ENCODE measurements around the gene GIPR.
"Not testable (repeated sequence)": the region's sequence is repeated elsewhere in the genome, so short reads cannot be mapped to it uniquely, and the experiment has no call there.

GIPR gene

DNA sequence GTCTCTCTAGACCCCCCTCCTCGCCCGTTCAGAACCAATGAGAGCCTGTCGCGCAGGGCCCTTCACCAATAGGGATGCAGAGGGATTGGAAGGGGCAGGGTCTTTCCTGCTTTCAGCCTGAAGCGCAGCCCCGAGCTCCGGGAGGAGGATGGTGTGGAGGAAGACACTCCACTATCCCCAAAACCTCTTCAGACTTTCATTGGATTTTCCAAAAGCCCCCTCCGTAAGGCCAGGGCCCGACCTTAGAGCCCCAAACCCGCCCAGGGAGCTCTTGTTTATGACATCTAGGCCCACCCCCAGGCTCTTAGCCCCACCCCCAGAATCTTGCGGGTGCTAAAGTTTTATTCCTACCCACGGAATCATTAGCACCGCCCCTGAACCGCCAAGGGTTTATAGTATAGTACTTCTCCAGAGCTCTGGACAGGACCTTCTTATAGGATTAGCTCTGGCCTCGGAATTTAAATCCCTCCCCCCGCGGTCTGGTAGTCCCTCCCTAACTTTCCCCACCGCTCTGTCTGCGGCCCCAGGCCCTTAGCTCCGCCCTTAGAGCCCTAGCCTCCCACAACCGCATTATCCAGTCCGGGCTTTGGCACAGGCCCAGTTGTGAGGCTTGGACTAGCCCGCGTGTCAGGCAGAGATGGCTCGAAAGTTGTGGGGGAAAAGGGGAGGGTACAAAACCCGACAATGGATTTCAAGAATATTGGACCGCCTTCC is 22.2 kb upstream of the GIPR start:
- peak; percentile 80 for DNase-seq (ENCODE audit: low read depth)

DNA sequence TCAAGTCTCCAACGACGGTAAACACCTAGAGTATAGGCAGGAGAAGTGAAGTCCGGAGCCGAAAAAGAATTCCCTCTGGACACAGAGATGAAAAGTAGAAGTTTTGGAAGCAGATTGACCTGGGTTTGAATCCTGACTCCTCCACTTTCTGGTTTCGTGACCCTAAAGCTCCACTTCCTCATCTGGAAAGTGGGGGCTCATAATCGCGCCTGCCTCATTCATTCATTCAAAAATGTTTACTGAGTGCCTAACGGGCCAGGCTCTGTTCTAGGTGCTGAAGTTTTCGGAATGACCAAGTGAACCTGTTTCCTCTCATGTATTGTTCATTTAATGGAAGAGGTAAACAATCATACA is 21.7 kb upstream of the GIPR start:
- DNase-seq (ENCODE audit: low read depth) = no peak

DNA sequence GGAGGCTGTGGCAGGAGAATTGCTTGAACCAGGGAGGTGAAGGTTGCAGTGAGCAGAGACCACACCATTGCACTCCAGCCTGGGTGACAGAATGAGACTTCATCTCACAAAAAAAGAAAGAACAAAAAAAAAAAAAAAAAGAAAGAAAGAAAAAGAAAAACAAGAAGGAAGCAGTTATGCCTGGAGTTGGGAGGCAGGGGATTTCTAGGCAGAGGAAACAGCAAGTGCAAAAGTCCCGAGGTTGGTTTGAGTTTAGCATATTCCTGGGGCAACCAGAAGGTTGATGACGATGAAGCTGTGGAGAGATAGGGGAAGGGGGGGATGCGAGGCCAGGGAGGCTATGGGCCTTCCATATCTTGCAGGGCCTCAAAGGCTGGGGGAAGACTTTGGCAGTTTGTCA is 17.3 kb upstream of the GIPR start:
- DNase-seq (ENCODE audit: low read depth) = no peak

DNA sequence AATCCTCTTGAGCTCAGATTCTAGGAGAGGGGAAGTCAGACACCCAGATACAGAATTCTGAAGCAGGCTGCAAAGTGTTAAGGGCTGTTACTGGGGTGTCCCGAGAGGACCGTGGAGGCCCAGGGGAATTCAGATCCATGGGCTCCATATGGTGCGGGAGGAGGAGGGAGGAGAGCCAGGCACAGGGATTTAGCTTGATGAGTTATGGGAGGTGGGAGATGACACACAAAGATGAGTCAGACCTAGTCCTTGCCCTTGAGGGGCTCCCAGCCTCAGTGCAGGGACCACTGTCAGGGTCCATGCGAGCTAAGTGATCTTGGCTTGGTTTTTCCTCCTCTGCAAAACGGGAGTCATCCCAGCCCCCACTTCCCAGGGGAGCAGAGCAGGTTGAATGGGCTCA is 14.4 kb upstream of the GIPR start:
- DNase-seq (ENCODE audit: low read depth) = no peak

DNA sequence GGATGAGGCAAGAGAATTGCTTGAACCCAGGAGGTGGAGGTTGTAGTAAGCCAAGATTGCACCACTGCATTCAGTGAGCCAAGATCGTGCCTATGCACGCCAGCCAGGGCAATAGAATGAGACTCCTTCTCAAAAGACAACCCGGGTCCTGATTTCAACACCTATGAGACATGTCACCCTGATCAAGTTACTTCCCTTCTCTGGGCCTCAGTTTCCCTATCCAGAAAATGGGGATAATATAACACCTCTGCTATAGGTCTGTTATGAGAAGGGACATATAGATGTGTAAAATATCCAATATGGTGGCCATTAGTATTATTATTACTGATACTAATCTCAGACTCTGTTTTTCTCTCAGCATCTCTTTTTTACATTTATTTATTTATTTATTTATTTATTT is 12.9 kb upstream of the GIPR start:
- DNase-seq (ENCODE audit: low read depth) = no peak

DNA sequence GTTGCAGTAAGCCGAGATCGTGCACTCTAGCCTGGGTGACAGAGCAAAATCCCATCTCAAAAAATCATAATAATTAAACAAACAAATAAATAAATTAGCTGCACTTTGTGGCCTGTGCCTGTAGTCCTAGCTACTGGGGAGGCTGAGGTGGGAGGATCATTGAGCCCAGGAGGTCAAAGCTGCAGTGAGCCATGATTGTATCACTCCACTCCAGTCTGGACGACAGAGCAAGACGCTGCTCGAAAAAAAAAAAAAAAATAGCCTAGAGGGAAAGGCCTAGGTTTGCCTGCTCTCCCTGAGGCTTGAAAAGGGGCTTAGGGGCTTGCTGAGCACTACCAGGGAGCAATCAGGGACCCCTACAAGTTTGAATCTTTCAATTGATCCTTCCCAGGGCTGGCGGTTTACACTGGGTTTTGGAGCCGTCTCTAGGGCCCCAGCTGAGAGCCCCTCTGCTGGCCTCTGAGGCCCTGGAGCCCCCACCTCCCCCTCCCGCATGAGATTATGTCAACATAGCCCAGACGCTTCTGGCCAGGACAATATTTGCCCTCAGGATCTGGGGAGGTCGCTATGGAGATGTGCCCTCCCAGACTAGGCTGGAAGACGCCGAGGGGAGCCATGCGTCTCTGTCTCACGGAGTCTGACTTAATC is 10.4 kb upstream of the GIPR start:
- DNase-seq (ENCODE audit: low read depth) = no peak

DNA sequence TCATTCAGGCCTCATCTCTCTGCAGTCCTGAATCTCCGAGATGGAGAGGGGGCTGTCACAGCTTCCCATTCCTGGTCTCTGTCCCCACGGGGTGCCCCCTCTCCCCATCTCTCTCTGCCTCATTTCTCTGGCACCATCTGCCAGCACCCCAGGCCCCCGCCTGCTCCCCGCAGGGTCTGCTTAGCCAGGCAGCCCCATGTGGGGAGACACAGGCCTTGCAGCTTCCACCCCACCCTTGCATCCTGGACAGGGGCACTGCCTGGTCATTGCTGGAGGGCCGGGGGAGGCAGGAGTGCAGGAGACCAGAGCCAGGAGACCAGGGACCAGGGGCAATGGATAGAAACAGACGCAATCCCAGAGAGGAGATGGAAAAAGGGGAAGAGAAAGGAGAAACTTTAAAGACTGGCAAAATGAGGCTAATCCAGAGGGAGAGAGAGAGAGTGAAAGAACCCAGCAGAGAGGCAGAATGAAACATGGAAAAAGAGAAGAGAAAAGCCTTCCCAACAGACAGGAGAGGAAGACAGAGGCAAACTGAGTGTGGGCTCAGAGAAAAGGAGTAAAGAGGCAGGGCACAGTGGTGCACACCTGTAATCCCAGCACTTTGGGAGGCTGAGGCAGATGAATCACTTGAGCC is 8.8 kb upstream of the GIPR start:
- no peak for DNase-seq (ENCODE audit: low read depth)

DNA sequence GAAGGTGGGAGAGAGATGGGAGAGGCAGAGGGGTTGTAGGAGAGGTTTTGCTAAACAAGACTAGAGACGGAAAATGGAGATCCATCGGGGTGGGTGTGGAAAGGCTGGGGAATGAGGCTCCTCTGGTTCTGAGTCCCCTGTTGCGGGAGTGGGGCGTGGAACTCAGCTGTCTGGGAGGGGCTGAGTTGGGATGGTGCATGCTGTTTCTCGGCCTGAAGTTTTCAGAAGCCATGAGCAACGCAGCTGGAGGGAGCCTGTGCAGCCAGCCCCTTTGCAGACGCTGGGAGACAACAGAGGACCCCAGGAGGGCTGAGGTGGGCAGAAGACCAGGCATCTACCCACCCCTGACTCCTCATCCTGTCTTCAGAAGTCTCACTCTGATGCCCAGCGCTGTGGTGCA is 7.4 kb upstream of the GIPR start:
- no peak for DNase-seq (ENCODE audit: low read depth)

DNA sequence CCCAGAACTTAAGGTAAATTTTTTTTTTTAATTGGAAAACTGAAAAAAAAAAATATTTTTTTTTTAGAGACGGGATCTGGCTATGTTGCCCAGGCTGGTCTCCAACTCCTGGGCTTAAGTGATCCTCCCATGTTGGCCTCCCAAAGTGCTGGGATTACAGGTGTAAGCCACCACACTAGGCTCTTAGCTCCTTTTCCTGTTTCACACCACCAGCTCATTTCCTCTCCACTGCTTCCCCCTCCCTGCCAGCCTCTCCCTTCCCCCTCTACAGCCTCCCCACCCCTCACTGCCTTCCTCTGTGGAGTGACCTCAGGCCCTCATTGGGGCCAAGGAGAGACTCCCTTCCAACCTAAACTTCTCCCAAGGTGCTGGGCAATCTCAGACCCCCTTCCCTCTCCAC is 4.2 kb upstream of the GIPR start:
- DNase-seq (ENCODE audit: low read depth) = no peak

DNA sequence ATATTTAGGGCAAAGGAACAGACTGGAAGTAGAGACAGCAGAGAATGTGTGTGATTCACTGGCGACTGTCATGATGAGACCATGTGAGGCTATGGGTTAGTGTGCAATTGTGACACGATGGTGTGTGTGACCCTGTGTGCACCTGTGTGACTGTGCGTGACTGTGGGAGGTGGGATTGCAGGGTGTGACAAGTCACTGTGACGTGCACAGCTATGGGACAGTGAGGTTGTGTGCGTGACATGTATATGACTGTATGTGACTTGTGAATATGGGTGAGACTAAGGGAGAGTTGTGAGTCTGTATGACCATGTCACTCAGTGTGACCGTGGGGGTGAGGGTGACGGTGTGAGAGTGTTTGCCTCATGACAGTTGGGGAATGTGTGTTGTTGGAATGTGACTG is 3.4 kb upstream of the GIPR start:
- no peak for DNase-seq (ENCODE audit: low read depth)

DNA sequence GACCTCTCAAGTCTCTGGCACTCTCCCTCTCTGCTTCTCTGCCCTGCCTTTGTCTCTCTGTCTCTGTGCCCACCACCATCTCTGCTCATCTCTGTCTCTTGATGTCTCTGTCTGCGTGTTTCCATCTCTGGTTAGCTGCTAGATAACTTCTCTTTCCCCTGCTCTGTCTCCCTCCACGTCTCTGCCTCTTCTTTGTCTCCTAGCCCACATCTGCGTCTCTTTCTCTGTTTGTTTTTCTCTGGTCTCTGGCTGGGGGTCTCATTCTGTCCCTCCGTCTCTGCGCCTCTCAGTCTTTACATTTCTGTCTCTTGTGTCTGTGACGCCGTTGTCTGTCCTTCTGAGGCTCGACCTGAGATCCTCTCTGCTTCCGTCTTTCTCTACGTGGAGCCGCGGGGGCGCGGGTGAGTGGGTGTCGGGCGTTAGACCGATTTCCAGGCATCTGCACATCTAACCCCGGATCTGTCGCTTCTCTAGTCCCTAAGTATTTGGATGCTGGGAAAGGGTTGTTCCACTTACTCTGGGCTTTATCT is 386 bp downstream of the GIPR start:
- no peak for DNase-seq (ENCODE audit: low read depth)

DNA sequence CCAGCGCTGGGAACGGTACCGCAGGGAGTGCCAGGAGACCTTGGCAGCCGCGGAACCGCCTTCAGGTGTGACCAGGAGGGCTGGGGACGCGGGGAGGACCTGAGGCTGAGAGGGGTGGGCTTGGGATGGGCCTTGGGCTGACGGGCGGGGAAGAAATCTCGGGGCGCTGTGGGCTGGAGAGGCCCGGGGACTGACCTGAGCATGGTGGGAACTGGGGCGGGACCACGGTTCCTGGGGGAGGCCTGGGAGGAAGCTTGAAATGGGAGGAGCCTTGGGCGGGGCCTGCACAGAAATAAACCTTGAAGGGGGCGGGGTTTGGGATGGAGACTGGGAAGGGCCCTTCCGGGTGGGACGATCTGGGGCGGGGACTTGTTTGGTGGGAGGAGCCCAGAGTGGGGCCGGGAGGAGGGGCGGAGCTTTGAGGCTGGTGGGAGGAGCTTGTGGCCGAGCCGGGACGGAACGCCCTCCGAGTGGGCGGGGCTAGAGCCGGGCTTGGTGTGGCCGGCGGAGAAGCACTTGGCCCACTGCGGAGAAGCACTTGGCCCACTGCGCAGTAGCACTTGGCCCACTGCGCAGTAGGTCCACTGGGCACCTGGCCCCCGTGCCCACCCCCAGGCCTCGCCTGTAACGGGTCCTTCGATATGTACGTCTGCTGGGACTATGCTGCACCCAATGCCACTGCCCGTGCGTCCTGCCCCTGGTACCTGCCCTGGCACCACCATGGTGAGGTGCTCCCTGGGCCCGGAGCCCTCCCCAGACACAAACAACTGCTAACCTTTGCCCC is 2.8 kb downstream of the GIPR start:
- peak; percentile 91 for DNase-seq (ENCODE audit: low read depth)

DNA sequence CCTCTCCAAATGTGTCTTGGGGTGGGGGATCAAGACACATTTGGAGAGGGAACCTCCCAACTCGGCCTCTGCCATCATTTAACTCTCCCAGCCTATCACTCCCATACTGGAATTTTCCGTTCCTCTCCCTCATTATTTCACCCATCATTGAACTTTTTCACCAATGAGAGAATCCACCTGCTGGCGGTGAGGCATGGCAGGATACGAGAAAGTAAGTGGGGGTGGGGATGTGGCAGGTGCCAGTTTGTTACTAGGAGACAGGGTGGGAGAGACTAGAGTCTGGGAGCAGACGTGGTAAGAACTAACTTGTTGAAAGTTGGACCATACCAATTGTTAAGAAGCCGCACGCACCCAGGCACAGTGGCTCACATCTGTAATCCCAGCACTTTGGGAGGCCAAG is 6.9 kb downstream of the GIPR start:
- DNase-seq (ENCODE audit: low read depth) = no peak

DNA sequence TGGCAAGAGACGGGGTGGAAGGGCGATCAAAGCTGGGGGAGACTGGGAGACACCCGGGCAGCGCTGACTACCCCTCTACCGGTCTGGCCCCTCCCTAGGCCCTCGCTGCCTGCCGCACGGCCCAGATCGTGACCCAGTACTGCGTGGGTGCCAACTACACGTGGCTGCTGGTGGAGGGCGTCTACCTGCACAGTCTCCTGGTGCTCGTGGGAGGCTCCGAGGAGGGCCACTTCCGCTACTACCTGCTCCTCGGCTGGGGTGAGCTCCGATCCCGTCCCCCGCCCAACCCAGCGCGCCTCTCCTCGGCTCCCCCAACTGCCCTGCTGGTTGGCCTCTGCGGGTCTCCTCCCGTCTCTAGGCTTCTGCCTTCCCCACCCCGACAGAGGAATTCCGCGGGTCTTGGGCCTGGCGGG is 8.8 kb downstream of the GIPR start:
- no peak for DNase-seq (ENCODE audit: low read depth)

DNA sequence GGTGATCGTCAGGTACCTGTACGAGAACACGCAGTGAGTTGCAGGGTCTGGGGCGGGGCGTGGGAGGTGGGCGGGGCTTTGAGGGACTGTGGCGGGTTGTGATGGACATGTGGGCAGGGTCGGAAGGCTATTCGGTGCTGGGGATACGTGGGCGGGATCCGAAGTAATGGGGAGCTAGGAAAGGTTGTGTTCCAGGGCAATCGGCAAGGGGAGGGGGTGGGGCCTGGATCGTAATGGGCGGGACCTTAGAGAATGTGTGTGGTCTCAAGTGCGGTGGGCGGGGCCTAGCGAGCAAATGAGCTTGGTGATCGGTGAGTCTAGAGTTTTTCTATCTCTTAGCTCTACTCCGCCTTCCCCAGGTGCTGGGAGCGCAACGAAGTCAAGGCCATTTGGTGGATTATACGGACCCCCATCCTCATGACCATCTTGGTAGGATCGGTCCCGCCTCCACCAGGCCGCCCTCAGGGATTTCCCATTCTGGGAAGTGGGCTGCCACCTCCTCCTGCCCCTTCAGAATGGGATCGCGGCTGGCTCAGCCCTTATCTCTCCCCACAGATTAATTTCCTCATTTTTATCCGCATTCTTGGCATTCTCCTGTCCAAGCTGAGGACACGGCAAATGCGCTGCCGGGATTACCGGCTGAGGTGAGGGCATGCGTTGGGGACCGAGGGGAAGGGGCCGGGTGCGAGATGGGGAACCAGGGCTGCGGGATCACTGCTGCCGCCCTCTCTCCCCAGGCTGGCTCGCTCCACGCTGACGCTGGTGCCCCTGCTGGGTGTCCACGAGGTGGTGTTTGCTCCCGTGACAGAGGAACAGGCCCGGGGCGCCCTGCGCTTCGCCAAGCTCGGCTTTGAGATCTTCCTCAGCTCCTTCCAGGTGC is 9.6 kb downstream of the GIPR start:
- peak; percentile 95 for DNase-seq (ENCODE audit: low read depth)

DNA sequence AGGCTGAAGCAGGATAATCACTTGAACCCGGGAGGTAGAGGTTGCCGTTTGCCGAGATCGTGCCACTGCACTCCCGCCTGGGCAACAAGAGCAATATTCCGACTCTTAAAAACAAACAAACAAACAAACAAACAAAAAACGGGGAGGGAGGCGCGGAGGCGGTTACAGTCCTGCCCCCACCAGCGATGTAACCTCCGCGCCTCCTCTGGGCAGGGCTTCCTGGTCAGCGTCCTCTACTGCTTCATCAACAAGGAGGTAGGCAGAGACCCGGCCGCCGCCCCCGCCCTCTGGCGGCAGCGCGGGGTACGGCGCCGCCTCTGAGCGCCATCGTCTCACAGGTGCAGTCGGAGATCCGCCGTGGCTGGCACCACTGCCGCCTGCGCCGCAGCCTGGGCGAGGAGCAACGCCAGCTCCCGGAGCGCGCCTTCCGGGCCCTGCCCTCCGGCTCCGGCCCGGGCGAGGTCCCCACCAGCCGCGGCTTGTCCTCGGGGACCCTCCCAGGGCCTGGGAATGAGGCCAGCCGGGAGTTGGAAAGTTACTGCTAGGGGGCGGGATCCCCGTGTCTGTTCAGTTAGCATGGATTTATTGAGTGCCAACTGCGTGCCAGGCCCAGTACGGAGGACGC is 13.5 kb downstream of the GIPR start:
- DNase-seq (ENCODE audit: low read depth) = peak; percentile 76

DNA sequence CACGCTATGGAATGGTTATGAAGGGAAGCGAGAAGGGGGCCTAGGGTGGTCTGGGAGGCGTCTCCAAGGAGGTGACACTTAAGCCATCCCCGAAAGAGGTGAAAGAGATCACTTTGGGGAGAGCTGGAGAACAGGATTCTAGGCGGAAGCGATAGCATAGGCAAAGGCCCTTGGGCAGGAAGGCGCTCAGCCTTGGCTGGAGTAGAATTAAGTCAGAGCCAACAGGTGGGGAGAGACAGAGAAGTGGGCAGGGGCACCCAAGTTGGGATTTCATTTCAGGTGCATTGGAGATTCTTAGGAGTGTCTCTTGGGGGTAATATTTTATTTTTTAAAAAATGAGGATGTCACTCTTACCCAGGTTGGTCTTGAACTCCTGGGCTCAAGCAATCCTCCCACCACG is 14.1 kb downstream of the GIPR start:
- no peak for DNase-seq (ENCODE audit: low read depth)

DNA sequence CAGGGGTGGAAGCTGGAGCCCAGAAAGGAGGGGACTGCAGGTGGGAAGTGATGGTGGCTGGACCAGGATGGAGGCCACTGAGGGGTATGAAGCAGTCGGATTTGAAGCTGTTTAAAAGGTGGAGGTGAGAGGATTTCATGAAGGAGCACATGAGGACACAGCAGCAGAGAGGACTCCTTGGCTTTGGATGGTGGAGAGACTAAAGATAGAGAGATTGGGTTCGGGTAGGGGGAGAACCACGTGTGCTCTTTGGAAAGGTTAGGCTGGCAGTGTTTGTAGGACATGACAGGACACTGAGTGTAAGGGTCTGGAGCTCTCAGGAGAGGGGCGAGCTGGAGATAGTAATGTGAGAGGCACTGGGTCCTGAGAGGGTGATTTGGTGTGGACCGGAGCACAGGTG is 14.9 kb downstream of the GIPR start:
- no peak for DNase-seq (ENCODE audit: low read depth)

DNA sequence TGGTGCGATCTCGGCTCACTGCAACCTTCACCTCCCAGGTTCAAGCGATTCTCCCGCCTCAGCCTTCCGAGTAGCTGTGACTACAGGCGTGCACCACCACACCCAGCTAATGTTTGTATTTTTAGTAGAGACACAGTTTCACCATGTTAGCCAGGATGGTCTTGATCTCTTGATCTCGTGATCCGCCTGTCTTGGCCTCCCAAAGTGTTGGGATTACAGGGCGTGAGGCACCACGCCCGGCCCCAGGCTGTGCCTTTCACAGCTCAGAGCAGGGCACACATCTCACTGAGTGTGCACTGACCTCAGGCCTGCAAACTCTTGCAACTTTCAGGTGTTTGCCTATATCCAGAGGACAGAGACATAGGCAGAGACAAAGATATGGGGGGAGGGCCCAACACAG is 17.0 kb downstream of the GIPR start:
- not testable (repeated sequence) for DNase-seq (ENCODE audit: low read depth)

DNA sequence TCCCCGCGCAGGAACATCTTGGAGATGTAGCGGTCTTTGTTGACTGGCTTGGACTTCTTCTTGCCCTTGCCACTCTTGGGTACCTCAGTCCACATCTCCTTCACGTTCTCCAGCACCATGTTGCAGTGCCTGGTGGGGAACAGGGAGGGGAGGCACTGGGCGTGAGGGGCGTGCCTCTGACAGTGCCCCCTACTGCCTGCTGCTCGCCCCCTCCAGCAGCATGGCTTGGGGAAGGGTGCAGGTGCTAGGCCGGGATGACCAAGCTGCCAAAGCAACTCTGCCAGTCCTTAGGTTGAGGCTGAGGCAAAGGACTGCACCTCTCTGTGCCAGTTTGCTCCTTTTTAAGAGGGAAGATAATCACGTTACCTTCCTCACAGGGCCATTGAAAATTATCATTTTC is 19.6 kb downstream of the GIPR start:
- DNase-seq (ENCODE audit: low read depth) = no peak

DNA sequence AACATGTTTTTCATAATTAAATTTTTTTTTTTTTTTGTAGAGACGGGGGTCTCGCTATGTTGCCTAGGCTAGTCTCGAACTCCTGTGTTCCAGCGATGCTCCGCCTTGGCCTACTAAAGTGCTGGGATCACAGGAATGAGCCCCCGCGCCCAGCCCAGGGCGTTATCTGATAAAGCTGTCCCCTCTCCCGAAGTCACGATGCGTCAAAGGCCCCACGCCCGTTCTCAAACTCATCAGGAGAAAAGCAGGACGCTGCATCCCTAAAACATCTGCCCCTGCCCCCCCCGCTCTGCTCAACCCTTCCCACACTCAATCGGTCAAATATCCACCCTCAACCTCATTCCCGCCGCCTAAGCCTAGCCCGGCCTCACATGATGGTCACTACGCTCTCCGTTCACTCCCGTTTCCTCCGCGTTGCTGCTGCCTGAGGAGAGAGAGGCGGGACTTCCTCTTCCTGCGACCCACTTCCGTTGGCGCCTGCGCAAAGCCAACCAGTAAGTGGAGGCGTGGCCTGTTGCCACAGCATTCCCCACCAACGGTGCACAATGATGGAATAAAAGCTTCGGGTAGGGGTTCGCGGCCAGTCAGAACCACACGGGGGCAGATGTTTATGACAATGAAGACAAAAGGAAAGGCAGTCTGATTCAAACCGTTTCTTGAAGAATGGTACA is 23.6 kb downstream of the GIPR start, which contains the start of gene SNRPD2:
Gene SNRPD2, minus strand, starts transcription at position 438 of the 671 bp plus-strand sequence. Its CDS starts 65 bp downstream, at position 373.
- peak; percentile 91 for DNase-seq (ENCODE audit: low read depth)

Data from CMK (cell line).